ENCODE data around the gene MUCL3.
A peak's percentile ranks its signal among the peaks of the same experiment; 100 is the strongest.

The MUCL3 gene

DNA sequence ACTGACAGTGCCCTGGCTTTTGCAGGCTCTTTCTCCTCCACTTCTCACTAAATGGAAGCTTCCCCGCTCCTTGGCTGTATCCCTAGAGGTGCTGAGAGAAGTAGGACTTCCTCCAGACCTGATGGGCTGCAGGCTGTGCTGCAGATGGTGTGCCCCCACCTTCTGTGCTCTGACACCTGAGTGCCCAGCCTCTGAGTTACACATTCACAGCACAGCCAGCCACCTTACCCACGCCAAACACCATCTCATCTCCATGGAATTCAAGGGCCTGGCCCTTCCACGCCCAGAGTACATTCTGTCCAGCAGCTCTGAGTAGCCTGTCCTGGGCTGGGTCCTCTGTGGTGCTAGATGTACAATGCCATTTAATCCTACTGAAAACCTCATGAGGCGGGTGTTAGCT lies 14.1 kb upstream of the MUCL3 start:
- TF ChIP-seq TEAD4 (IDR thresholded peaks at IDR 0.05) (peak; percentile 37; the same call in 1 of the 2 replicates), CREB1 (IDR thresholded peaks at IDR 0.05; ENCODE audit: low read depth) (no peak), EGR1 (IDR thresholded peaks at IDR 0.05) (no peak), ZBTB7A (IDR thresholded peaks at IDR 0.05; ENCODE audit: low read depth) (no peak), YY1 (IDR thresholded peaks at IDR 0.05; ENCODE audit: low read depth) (no peak)
- TF ChIP-seq, protein P1, sequence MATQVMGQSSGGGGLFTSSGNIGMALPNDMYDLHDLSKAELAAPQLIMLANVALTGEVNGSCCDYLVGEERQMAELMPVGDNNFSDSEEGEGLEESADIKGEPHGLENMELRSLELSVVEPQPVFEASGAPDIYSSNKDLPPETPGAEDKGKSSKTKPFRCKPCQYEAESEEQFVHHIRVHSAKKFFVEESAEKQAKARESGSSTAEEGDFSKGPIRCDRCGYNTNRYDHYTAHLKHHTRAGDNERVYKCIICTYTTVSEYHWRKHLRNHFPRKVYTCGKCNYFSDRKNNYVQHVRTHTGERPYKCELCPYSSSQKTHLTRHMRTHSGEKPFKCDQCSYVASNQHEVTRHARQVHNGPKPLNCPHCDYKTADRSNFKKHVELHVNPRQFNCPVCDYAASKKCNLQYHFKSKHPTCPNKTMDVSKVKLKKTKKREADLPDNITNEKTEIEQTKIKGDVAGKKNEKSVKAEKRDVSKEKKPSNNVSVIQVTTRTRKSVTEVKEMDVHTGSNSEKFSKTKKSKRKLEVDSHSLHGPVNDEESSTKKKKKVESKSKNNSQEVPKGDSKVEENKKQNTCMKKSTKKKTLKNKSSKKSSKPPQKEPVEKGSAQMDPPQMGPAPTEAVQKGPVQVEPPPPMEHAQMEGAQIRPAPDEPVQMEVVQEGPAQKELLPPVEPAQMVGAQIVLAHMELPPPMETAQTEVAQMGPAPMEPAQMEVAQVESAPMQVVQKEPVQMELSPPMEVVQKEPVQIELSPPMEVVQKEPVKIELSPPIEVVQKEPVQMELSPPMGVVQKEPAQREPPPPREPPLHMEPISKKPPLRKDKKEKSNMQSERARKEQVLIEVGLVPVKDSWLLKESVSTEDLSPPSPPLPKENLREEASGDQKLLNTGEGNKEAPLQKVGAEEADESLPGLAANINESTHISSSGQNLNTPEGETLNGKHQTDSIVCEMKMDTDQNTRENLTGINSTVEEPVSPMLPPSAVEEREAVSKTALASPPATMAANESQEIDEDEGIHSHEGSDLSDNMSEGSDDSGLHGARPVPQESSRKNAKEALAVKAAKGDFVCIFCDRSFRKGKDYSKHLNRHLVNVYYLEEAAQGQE (IDR thresholded peaks at IDR 0.05; ENCODE audit: low read depth), result no peak

- TF ChIP-seq MAX (IDR thresholded peaks at IDR 0.05) (no peak), EGR1 (IDR thresholded peaks at IDR 0.05) (no peak), CEBPB (IDR thresholded peaks at IDR 0.05) (no peak), YY1 (IDR thresholded peaks at IDR 0.05; ENCODE audit: low read depth) (no peak), FOXM1 (IDR thresholded peaks at IDR 0.05; ENCODE audit: borderline replicate concordance, low read depth) (no peak), RAD21 (IDR thresholded peaks at IDR 0.05; ENCODE audit: low read depth) (no peak)
- TF ChIP-seq, protein P2, sequence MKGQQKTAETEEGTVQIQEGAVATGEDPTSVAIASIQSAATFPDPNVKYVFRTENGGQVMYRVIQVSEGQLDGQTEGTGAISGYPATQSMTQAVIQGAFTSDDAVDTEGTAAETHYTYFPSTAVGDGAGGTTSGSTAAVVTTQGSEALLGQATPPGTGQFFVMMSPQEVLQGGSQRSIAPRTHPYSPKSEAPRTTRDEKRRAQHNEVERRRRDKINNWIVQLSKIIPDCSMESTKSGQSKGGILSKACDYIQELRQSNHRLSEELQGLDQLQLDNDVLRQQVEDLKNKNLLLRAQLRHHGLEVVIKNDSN (IDR thresholded peaks at IDR 0.05), result peak; percentile 69; the same call in 1 of the 2 replicates
Measured at GRCh38 chr6:30928677-30929076, 12.1 kb upstream of the MUCL3 start.

GRCh38 chr6:30930506-30930905 lies 10.3 kb upstream of the MUCL3 start:
- no peak for TF ChIP-seq EP300 (IDR thresholded peaks at IDR 0.05; ENCODE audit: borderline replicate concordance)
- no peak for TF ChIP-seq NFIC (IDR thresholded peaks at IDR 0.05)
- TF ChIP-seq YY1 (IDR thresholded peaks at IDR 0.05; ENCODE audit: low read depth), result no peak
- no peak for TF ChIP-seq TEAD4 (IDR thresholded peaks at IDR 0.05)
- TF ChIP-seq EGR1 (IDR thresholded peaks at IDR 0.05), result no peak

DNA sequence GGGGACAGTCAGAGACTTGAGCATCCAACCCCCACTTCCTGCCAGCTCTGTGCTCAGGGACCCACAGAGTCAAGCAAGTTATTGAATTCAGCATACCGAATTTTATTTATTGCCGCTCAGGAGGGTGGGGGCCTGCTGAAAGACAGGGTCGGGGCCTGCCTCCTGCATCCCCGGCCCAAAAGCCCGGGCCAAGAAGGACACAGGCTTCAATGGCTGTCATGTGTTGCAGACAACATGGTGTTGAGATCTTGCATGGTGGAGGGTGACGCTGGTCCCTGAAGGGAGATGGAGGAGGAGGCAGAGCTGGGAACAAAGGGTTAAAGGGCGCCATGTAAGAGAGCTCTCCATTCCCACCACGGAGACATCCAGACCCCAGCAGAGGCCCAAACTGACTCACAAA lies 9.5 kb upstream of the MUCL3 start:
- TF ChIP-seq EGR1 (IDR thresholded peaks at IDR 0.05) (no peak), MAX (IDR thresholded peaks at IDR 0.05) (no peak), ZBTB7A (IDR thresholded peaks at IDR 0.05; ENCODE audit: low read depth) (no peak), EP300 (IDR thresholded peaks at IDR 0.05; ENCODE audit: borderline replicate concordance) (no peak), TCF12 (IDR thresholded peaks at IDR 0.05; ENCODE audit: low read depth) (no peak), RAD21 (IDR thresholded peaks at IDR 0.05; ENCODE audit: low read depth) (no peak), TAF1 (IDR thresholded peaks at IDR 0.05; ENCODE audit: low read depth) (no peak)

- TF ChIP-seq TAF1 (IDR thresholded peaks at IDR 0.05; ENCODE audit: low read depth), result no peak
- TF ChIP-seq TCF12 (IDR thresholded peaks at IDR 0.05; ENCODE audit: low read depth), result no peak
- TF ChIP-seq EP300 (IDR thresholded peaks at IDR 0.05; ENCODE audit: borderline replicate concordance), result no peak
- no peak for TF ChIP-seq YY1 (IDR thresholded peaks at IDR 0.05; ENCODE audit: low read depth)
- no peak for TF ChIP-seq RAD21 (IDR thresholded peaks at IDR 0.05; ENCODE audit: low read depth)
- TF ChIP-seq TEAD4 (IDR thresholded peaks at IDR 0.05), result no peak
- TF ChIP-seq, protein P1 (IDR thresholded peaks at IDR 0.05; ENCODE audit: low read depth), result no peak
- TF ChIP-seq MAX (IDR thresholded peaks at IDR 0.05), result no peak
- no peak for TF ChIP-seq FOXM1 (IDR thresholded peaks at IDR 0.05; ENCODE audit: borderline replicate concordance, low read depth)
- TF ChIP-seq, protein P2 (IDR thresholded peaks at IDR 0.05), result no peak
- no peak for TF ChIP-seq CREB1 (IDR thresholded peaks at IDR 0.05; ENCODE audit: low read depth)
- TF ChIP-seq NFIC (IDR thresholded peaks at IDR 0.05), result no peak
- TF ChIP-seq CEBPB (IDR thresholded peaks at IDR 0.05), result no peak
- no peak for TF ChIP-seq EGR1 (IDR thresholded peaks at IDR 0.05)
Measured at GRCh38 chr6:30931969-30932645, 8.7 kb upstream of the MUCL3 start, which contains the start of gene SFTA2. Gene SFTA2 (minus strand): TSS chr6:30932170. CDS start chr6:30932096, 74 bp downstream.

GRCh38 chr6:30932665-30933365 lies 8.0 kb upstream of the MUCL3 start:
- no peak for TF ChIP-seq EP300 (IDR thresholded peaks at IDR 0.05; ENCODE audit: borderline replicate concordance)
- no peak for TF ChIP-seq MAX (IDR thresholded peaks at IDR 0.05)
- no peak for TF ChIP-seq TCF12 (IDR thresholded peaks at IDR 0.05; ENCODE audit: low read depth)
- TF ChIP-seq NFIC (IDR thresholded peaks at IDR 0.05), result no peak
- TF ChIP-seq CREB1 (IDR thresholded peaks at IDR 0.05; ENCODE audit: low read depth), result no peak
- no peak for TF ChIP-seq TAF1 (IDR thresholded peaks at IDR 0.05; ENCODE audit: low read depth)
- TF ChIP-seq, protein P2 (IDR thresholded peaks at IDR 0.05), result no peak
- TF ChIP-seq CEBPB (IDR thresholded peaks at IDR 0.05), result no peak
- TF ChIP-seq ZBTB7A (IDR thresholded peaks at IDR 0.05; ENCODE audit: low read depth), result no peak
- TF ChIP-seq YY1 (IDR thresholded peaks at IDR 0.05; ENCODE audit: low read depth), result no peak

All from Ishikawa (cell line).